GM18526 (cell line): Measurements from ENCODE around the gene FOXO1.

Experiments
- POLR2A ChIP-seq: IDR thresholded peaks from 3 replicates; pipeline ENCODE4 v1.6.1; 2011; ENCODE audit not compliant: insufficient read length; ENCODE audit errors: extremely low read depth

Gene FOXO1

DNA sequence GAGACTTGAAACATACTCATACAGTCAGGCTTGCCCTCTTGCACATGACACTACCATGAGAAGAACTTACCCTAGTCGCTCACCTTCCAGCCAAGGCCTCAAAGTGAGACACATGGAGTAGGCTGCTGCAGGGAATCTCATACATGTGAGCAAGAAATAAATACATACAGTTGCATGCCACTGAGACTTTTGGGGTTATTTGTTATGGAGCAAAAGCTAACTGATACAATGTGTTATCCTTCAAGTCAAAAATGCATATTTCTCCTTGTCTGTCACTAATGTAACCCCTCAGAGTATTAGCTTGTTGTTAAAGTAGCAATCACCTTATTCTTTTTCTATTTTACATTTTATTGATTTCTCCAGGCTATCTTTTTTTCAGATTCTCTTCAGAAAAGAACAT, 58.1 kb downstream of the FOXO1 start:
- no peak for TF ChIP-seq POLR2A

DNA sequence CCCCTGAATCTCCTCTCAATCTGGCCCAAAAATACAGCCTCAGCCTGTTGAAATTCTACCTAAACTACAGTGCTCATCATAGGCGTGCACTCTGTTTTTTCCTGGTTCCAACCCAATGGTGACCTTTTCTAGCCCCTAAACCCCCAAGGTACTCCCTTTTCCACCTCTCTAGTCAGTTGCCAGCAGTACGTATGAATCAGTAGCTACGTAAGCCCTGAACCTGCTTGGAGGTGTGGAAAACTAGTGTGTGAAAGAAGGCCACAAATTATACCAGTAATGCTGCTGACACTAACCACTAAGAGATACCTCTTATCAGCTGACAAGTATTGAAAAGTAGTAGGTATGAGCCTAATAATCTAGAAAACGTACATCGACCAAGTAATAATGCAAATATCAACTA, 60.9 kb downstream of the FOXO1 start:
- TF ChIP-seq POLR2A: no peak

DNA sequence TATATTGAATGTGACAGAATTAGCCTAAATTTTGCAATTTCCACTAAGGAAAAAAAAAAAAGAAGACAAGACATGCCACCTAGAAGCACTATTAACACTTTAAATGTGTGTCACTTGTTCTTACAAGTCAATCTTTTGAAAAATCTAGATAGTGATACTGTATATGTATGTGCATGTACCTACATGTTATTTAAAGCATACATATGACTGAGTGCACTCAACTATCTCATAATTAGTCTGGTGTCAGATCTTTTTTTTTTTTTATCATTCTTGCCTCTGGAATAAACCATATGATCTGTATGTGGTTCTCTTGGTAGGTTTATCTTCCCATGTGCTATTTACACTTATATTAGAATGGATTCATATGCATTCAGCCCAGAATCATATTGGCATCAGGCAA, 62.3 kb downstream of the FOXO1 start:
- TF ChIP-seq POLR2A: no peak

DNA sequence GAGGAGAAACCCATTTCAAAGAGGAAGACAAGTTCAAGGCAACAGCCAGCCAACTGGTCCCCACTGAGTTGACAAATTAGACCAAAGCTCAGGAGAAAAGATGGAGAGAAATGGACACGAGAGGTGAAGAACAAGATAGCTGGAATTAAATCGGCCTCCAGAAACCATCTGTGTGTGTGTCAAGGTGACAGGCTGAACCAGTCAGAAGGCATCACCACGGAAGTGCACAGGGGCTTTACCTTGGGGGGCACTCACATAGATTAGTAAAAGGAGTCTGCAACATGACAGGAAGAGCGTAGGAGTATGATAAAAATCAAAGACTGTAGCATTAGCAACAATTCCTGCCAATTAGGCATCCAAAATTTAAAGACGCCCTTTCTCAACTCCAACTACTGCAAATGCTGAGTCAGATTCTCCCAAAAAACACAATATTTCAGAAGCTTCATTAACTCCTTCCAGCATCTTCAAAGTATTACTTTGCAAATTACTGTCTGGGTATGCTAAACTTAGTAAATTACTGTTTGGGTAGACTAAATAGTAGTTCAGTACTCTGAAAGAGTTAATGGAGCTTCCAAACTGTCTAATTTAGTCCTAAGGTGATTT, 66.2 kb downstream of the FOXO1 start:
- no peak for TF ChIP-seq POLR2A

DNA sequence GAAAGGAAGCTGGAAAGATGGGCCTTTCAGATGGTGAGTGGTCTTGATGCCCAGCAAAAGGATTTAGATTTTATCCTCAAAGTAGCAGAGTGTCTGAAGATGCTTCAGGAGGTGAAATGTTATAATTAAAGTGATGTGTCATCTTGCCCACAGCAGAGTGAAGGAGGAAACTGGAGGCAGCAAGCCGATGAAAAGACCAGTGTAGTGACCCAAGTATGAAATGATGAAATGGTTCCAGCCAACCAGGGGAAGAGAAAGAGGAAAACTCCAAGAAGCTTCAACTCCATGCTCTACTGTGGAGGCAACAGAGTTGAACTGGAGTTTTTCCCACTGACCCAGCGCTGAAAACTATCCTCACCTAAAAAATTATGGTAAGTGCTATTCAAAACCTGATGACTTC, 66.7 kb downstream of the FOXO1 start:
- TF ChIP-seq POLR2A: no peak

DNA sequence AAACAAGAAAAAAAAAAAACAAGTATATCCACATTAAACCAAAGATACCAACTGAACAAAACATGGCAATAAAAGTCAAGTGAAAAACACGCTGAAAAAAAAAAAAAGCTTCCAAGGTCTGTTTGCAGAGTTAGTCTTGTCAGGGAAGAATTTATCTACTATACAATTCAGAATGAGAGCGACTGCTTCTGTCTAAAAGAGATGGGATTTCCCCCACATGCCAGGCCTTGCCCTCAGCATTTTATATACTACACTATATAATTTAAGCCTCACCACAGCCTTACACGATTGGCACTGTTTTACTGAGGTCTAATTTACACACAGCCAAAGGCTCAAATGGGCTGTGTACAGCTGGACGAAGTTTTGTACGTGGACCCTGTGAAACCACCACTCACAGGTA, 67.3 kb downstream of the FOXO1 start:
- TF ChIP-seq POLR2A: no peak

DNA sequence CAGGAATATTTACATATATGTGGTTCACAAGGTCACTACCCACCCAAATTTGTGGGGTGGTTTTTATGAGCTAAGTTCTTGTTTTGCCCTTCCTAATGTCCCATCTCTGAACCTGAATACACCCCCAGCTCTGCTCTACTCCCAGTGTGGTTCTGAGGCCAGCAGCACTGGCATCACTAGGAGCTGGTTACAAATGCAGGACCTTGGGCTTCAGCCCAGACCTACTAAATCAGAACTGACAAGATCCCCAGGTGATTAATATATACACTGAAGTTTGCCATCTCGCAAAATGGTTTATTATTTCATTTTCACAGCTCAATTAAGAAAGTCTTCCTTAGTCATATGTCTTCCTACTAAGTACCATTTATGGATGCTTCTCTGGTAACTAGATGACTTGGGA, 67.9 kb downstream of the FOXO1 start:
- TF ChIP-seq POLR2A: no peak

DNA sequence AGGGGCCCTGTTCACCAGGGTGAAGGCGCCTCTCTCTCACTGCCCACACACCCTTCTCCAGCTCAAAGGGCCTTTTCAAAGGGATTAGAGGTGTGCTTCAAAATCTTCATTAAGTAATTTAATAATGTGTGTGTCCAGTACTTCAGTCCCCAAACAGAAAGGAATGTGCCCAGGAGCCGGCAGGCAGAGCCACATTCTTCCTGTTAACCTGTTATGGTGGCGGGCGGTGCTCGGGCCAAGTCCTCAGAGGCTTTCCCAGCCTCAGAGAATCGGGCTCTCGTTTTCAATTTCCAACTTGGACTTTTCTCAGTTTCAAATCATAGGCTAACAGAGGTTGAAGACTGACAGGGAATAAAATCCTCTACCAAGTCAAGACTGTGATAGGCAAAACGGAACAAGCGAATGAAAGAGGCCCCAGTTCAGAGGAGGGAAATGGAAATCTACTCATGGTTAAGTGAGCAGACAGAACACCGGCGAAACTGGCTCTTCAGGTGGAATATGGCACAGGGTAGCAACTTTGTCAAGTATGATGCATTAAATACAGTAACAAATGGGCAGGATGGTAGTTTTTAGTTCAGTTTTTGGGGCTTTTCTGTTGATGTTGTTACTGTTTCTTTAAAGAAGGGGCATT, 68.6 kb downstream of the FOXO1 start:
- no peak for TF ChIP-seq POLR2A

DNA sequence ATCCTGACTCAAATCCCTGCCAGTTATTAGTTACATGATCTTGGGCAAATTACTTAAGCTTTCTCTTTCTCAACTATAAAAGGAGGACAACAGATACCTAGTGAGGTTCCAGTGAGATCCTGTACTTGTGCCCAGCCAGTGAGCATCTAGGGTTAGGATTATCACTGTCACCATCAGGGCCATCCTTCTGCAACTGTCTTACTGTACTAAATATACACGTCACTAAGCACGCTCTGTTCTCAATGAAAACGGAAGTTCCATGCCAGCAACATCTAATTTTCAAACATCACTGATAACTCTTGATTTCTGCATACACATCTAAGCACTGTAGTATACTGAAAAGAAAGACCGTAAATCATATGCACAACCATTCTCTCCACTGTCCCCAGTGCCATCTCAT, 70.0 kb downstream of the FOXO1 start:
- TF ChIP-seq POLR2A: no peak

DNA sequence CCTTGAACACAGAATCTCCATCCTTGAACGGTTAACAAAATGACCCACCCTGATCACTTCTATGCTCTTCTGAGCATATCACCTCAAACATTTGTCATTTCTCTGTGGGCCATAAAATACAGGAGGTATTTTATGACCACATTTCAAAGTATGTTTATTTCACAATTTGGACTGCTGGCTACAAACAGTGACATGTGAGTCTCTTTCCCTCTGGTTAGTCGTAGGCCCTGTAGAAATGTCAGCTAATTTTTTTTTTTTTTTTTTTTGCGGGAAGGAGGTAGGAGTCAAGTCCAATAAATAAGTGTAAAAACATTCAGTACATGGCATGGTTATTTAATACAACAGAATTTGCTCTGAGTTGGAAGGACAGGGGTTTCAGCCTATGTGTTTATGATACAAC, 70.7 kb downstream of the FOXO1 start:
- TF ChIP-seq POLR2A: no peak

DNA sequence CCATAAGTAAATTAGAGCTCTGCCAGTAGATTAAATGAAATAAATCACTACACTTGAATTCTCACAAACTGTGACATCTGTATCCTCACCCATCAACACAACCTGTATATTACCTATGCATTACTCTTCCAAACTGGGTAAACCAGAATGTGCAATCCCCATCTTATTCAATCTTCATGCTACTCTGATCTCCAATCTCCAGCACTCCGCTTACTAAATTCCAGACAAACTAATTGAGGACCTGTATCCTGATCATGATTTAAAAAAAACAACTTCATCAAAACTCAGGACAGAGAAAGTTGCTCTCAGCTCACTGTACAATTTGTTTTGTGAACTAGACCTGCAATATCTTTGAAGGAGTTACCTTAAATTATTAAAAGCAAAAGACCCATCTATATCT, 74.4 kb downstream of the FOXO1 start:
- no peak for TF ChIP-seq POLR2A

DNA sequence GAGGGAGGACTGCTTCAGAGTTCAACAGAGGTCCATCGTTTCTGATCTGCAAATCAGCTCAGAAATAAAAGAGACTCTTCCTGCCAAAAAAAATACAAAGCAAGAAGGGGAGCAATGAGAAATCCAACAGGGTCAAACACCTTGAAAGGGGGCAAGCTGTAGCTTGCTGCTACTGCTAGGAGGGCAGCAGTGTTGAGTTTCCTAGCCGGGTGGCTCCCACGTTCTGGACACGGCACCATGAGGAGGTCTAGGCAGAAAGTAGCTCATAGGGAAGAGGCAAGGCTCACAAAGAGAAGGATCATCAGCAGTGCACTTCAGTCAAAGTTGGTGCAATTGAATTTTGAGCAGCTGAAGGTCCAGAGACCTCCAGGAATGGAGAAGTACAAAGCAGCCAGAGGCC, 75.3 kb downstream of the FOXO1 start:
- TF ChIP-seq POLR2A: no peak

DNA sequence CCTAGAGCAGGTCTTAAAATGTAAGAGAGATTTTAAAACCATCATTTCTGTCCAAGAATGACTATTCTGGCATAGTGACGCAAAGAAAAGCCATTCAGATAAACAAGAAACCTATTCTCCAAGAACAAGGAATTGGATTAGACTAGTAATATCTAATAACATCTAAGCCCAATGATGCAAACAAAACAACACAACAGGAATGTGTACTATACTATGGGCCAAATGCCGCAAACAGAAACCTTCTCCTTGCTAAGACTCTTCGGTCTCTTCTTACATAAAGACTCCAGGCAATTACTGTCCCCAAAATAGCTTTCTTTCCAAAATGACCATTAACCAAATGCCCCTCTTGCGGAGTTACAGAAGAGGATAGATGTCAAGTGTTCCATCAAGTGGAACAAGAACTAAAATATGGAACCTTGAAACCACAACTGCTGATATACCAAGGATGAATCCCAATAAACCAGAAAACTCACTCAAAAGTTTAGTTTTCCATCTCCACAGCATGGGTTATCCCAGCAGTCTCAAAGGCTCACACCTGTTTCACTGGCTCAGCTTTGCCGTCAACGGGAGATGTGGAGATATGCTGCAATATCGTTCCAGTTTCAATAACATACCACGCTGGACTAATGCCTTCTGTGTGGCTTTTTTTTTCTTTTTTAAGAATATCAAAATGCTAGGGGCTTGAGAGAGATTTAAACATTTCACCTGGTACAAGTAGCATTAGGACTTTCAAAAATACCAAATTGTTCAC, 76.2 kb downstream of the FOXO1 start:
- TF ChIP-seq POLR2A: no peak

DNA sequence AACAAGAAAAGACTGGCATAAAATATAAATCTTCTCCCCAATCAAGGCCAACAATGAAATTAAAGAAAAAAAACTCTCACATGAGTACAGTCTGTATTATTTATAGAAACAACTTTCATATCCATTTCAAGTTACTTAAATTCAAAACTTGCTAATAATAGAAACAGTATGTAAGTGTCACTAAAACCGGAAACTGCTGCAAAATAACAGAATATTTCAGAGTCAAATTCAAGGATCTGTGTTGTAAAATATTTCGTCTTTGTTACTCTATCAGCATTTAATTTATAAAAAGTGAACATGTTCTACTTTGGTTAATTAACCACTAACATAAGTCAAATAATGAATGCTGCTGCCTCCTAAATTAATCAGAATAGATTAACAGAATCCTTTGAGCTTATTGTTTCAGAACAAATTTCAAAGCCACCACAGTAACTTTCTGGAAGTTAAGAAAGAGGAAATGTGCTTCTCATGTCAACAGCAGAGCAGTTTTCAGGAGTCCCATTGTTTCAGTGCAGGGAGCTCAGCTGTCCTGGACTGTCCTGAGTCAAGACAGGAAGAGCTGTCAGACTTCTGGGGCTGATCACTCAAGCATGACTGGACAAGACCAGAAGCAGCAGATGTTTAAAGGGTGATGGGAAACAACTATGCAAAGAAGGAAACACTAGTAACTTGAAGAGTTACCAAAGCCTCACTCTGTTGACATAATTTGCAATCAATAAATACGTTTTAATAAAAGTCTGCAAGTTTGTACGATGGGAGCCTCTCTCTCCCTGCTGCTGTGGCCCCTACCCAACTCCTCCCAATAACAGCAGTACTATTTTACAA, 76.9 kb downstream of the FOXO1 start:
- TF ChIP-seq POLR2A: no peak

DNA sequence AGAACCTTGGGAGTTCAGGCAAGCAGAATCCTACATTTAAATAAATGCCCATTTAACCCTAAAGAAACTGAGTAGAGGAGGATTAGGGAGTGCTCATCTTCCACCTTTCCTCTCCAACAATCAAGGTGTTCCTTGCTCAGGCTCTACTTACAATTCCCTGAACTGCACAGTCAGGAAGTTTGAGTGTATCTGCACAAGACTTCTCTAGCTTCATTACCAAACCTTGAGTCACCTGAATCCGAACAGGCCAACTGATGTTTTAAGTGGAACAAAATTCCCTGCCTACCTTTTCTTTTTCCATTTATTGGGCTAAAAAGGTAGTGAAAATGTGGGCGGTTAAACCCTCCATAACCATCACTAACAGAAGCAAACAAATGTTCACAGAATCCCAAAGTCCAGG, 78.3 kb downstream of the FOXO1 start:
- no peak for TF ChIP-seq POLR2A
